Prostate gland (tissue), 2 donors: ENCODE measurements around the gene PLCB1. TPM values are rescaled to one million over a fixed set of nuclear protein-coding genes. Genes with fewer than 3 reads are reported as not detected.

Source experiments
- DNase-seq: peaks from one replicate; pipeline ENCODE4 v3.0.0-alpha.2; 2019; ENCODE audit warnings: low spot score
- H3K27ac ChIP-seq, 2 donors: fragments of 200-600 bp; sonication (generic); 2 replicates each; pipeline ENCODE4 v1.5.1; 2017 to 2019
- H3K27me3 ChIP-seq: fragments of 200-600 bp; sonication (generic); replicated peaks from 2 replicates; pipeline ENCODE4 v1.5.1; 2019; ENCODE audit not compliant: insufficient read depth
- H3K36me3 ChIP-seq, 2 donors: fragments of 200-600 bp; sonication (generic); 1 replicate in 1 of 2; 2 replicates in 1 of 2; pipeline versions ENCODE4 v1.5.1 to v1.8.1; 2017 to 2019
- H3K4me1 ChIP-seq: fragments of 200-600 bp; sonication (generic); replicated peaks from 2 replicates; pipeline ENCODE4 v1.5.1; 2019
- H3K4me3 ChIP-seq, 2 donors: fragments of 200-600 bp; sonication (generic); 2 replicates each; pipeline ENCODE4 v1.5.1; 2017 to 2019
- H3K9me3 ChIP-seq: fragments of 200-600 bp; sonication (generic); 2 replicates; pipeline ENCODE4 v1.5.1; 2017
- CTCF ChIP-seq, 4 experiments: fragments of 200-600 bp in 2 of 4; fragments of 450-650 bp in 2 of 4; sonication (generic) in 2 of 4; IDR thresholded peaks; 1 replicate in 3 of 4; 2 replicates in 1 of 4; pipeline ENCODE4 v1.5.1; 2016 to 2019; ENCODE audit warnings: antibody characterized with exemption in 4 of 4, mild to moderate bottlenecking in 2 of 4, moderate library complexity in 2 of 4
- POLR2A ChIP-seq: fragments of 450-650 bp; IDR thresholded peaks from one replicate; pipeline ENCODE4 v1.6.1; 2016; ENCODE audit warnings: antibody characterized with exemption, mild to moderate bottlenecking
- POLR2AphosphoS5 ChIP-seq: sonication (generic); formaldehyde crosslinking; IDR thresholded peaks from one replicate; pipeline ENCODE4 v1.6.1; 2017; ENCODE audit warnings: antibody characterized with exemption
- WGBS: methylation state at CpG from one replicate; pipeline ENCODE4 v1.1.5; 2018; 5-methylcytosine and 5-hydroxymethylcytosine counted together
- intact Hi-C: fragments of 100-400 bp; cut with DNase I; formaldehyde crosslinking; loops from one replicate; pipeline ENCODE4 v1.14.2; 2022
- total RNA-seq, 2 donors: library from RNA; depleted of rRNA; stranded (reverse); fragments of >200 nt; gene quantifications; one replicate each; pipeline ENCODE4 v1.1.0, GENCODE V29; 2016

PLCB1 gene
- total RNA-seq, 2 donors from 2014 or later, result 24.3 to 26.3 TPM

- intact Hi-C loops, result loop anchor here (5.0 kb wide), 1 partner anchor 87 kb away; the partner anchor contains the start of gene PLCB1
- H3K4me3 ChIP-seq, result no peak overlapping the region
- no peak overlapping the region for H3K27ac ChIP-seq
- WGBS, result 25% methylated on average over 3 of the region's 3 CpGs
- H3K27me3 ChIP-seq, result no peaks in the 10 kb centered on the region
- TF ChIP-seq CTCF (IDR thresholded peaks at IDR 0.05), result no peak
- TF ChIP-seq POLR2A, result no peak
- peak; percentile 79 for TF ChIP-seq POLR2AphosphoS5
- H3K36me3 ChIP-seq, result no peaks in the 10 kb centered on the region
- H3K4me1 ChIP-seq, result no peaks in the 10 kb centered on the region
- DNase-seq, result no peak
- no peaks in the 10 kb centered on the region for H3K9me3 ChIP-seq
Measured at GRCh38 chr20:8219403-8219802, 87.3 kb downstream of the PLCB1 start.

GRCh38 chr20:8220716-8221115 lies 88.7 kb downstream of the PLCB1 start:
- no peaks in the 10 kb centered on the region for H3K27me3 ChIP-seq
- no peak overlapping the region for H3K4me3 ChIP-seq
- WGBS, result 18% methylated on average over 1 of the region's 1 CpG
- H3K9me3 ChIP-seq, result no peaks in the 10 kb centered on the region
- H3K36me3 ChIP-seq, result no peaks in the 10 kb centered on the region
- no peak overlapping the region for H3K27ac ChIP-seq
- H3K4me1 ChIP-seq, result no peaks in the 10 kb centered on the region
- no peak for TF ChIP-seq POLR2AphosphoS5
- TF ChIP-seq POLR2A, result no peak
- no peak for TF ChIP-seq CTCF (IDR thresholded peaks at IDR 0.05)
- no peak for DNase-seq
- intact Hi-C loops, result no loop called here

- Histone ChIP-seq H3K4me3 (no peak overlapping the region), H3K9me3 (no peaks in the 10 kb centered on the region), H3K27ac (no peak overlapping the region), H3K36me3 (no peaks in the 10 kb centered on the region), H3K4me1 (no peaks in the 10 kb centered on the region), H3K27me3 (no peaks in the 10 kb centered on the region)
- intact Hi-C loops, result no loop called here
- no peak for DNase-seq
- 94% methylated on average over 3 of the region's 3 CpGs for whole genome bisulfite sequencing
- TF ChIP-seq CTCF (IDR thresholded peaks at IDR 0.05), result no peak
Measured at GRCh38 chr20:8221887-8222419, 89.9 kb downstream of the PLCB1 start.

- TF ChIP-seq POLR2AphosphoS5 (peak; percentile 29), CTCF (IDR thresholded peaks at IDR 0.05) (no peak)
- no peaks in the 10 kb centered on the region for H3K9me3 ChIP-seq
- DNase-seq, result no peak
- intact Hi-C loops, result no loop called here
- H3K4me3 ChIP-seq, result no peak overlapping the region
- H3K36me3 ChIP-seq, result no peaks in the 10 kb centered on the region
- 27% methylated on average over 2 of the region's 2 CpGs for WGBS
- H3K27me3 ChIP-seq, result no peaks in the 10 kb centered on the region
- H3K4me1 ChIP-seq, result no peaks in the 10 kb centered on the region
- peak overlapping the region in 1 of 2 donors; percentile 26 for H3K27ac ChIP-seq
Measured at GRCh38 chr20:8223091-8223870, 91.2 kb downstream of the PLCB1 start.

GRCh38 chr20:8225658-8226057 lies 93.6 kb downstream of the PLCB1 start:
- TF ChIP-seq POLR2A, result no peak
- TF ChIP-seq CTCF (IDR thresholded peaks at IDR 0.05), result no peak
- no peak for TF ChIP-seq POLR2AphosphoS5
- H3K27ac ChIP-seq, result no peak overlapping the region
- intact Hi-C loops, result no loop called here
- 42% methylated on average over 3 of the region's 3 CpGs for WGBS
- H3K4me1 ChIP-seq, result no peaks in the 10 kb centered on the region
- no peaks in the 10 kb centered on the region for H3K9me3 ChIP-seq
- no peak for DNase-seq
- H3K36me3 ChIP-seq, result no peaks in the 10 kb centered on the region
- no peaks in the 10 kb centered on the region for H3K27me3 ChIP-seq
- no peak overlapping the region for H3K4me3 ChIP-seq
